KMS-11 (cell line): Measurements from ENCODE around the gene HORMAD2.

Experiments used
- H2AFZ ChIP-seq: fragments of 200-600 bp; sonication (generic); 2 replicates; pipeline ENCODE4 v1.6.1; 2016; ENCODE audit warnings: antibody characterized with exemption, mixed run types, low read depth
- H3K27ac ChIP-seq: fragments of 200-600 bp; sonication (generic); 2 replicates; pipeline ENCODE4 v1.6.1; 2016; ENCODE audit warnings: mild to moderate bottlenecking, mixed run types
- H3K27me3 ChIP-seq: fragments of 200-600 bp; sonication (generic); 2 replicates; pipeline ENCODE4 v1.6.1; 2017; ENCODE audit warnings: mild to moderate bottlenecking, low read depth, mixed run types, moderate library complexity; ENCODE audit not compliant: insufficient read depth
- H3K36me3 ChIP-seq: fragments of 200-600 bp; sonication (generic); 2 replicates; pipeline ENCODE4 v1.6.1; 2017; ENCODE audit warnings: mild to moderate bottlenecking, mixed run types; ENCODE audit not compliant: insufficient read depth
- H3K4me1 ChIP-seq: fragments of 200-600 bp; sonication (generic); 2 replicates; pipeline ENCODE4 v1.6.1; 2016; ENCODE audit warnings: mild to moderate bottlenecking, low read depth, mixed run types; ENCODE audit not compliant: poor library complexity, severe bottlenecking
- H3K4me2 ChIP-seq: fragments of 200-600 bp; sonication (generic); 2 replicates; pipeline ENCODE4 v1.7.0; 2016; ENCODE audit warnings: mild to moderate bottlenecking, mixed run types
- H3K4me3 ChIP-seq: fragments of 200-600 bp; sonication (generic); IDR thresholded peaks from 2 replicates; pipeline ENCODE4 v1.6.1; 2017; ENCODE audit warnings: low read depth, low read length, mixed read lengths; ENCODE audit not compliant: insufficient read depth
- H3K79me2 ChIP-seq: fragments of 200-600 bp; sonication (generic); 2 replicates; pipeline ENCODE4 v1.6.1; 2016; ENCODE audit warnings: low read depth, mixed run types; ENCODE audit not compliant: insufficient read depth
- H3K9ac ChIP-seq: fragments of 200-600 bp; sonication (generic); 2 replicates; pipeline ENCODE4 v1.6.1; 2016; ENCODE audit warnings: mild to moderate bottlenecking, mixed run types
- H4K20me1 ChIP-seq: fragments of 200-600 bp; sonication (generic); 2 replicates; pipeline ENCODE4 v1.6.1; 2016; ENCODE audit warnings: mild to moderate bottlenecking, mixed run types; ENCODE audit not compliant: insufficient read depth
- TF ChIP-seq, protein P1 (sequence below): fragments of 200-600 bp; sonication (generic); conservative IDR thresholded peaks from 2 replicates; pipeline ENCODE4 v1.6.1; 2017; ENCODE audit warnings: low read depth, mild to moderate bottlenecking, antibody characterized with exemption, low read length, moderate library complexity, mixed read lengths

Gene HORMAD2

DNA sequence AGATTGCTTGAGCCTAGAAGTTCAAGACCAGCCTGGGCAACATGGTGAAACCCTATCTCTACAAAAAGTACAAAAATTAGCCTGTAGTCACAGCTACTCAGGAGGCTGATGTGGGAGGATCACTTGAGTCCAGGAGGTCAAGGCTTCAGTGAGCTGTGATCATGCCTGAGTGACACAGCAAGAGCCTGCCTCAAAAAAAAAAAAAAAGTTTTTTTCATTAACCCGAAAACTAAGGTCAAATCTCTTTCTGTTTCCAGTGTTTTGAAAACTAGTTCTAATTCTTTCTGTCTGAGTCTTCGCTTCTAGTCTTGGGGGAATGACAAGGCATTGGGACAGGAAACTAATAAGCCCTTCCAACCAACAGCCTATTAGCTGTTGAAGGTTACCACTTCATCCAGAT lies 108.6 kb downstream of the HORMAD2 start:
- H3K4me1 ChIP-seq = peaks cover 22% of the 10 kb centered on the region
- TF ChIP-seq, protein P1, sequence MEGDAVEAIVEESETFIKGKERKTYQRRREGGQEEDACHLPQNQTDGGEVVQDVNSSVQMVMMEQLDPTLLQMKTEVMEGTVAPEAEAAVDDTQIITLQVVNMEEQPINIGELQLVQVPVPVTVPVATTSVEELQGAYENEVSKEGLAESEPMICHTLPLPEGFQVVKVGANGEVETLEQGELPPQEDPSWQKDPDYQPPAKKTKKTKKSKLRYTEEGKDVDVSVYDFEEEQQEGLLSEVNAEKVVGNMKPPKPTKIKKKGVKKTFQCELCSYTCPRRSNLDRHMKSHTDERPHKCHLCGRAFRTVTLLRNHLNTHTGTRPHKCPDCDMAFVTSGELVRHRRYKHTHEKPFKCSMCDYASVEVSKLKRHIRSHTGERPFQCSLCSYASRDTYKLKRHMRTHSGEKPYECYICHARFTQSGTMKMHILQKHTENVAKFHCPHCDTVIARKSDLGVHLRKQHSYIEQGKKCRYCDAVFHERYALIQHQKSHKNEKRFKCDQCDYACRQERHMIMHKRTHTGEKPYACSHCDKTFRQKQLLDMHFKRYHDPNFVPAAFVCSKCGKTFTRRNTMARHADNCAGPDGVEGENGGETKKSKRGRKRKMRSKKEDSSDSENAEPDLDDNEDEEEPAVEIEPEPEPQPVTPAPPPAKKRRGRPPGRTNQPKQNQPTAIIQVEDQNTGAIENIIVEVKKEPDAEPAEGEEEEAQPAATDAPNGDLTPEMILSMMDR = no peak

DNA sequence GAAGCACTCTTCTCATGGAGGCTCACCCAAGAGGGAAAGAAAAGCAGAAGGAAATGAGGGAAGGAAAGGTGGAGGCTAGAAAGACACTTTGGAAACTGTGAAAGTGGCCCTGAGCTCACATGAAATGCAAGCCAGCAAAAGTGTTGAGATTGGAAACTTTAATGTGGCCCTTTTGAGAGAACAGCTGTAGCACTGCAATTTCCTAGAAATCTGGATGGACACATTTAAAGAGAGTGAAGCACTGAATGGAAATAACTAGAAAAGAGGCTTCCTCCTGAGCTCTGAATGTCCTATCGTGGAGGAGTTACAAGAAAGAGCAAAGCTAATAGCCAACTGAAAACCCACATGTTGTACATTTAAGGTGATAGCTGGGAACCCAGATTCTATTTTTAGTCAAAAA lies 110.3 kb downstream of the HORMAD2 start:
- peak overlapping the region; percentile 16; the same call in 1 of the 2 replicates for H3K27ac ChIP-seq
- no peak overlapping the region for H3K9ac ChIP-seq
- H3K36me3 ChIP-seq = no peaks in the 10 kb centered on the region
- H3K27me3 ChIP-seq = no peaks in the 10 kb centered on the region
- H4K20me1 ChIP-seq = no peaks in the 10 kb centered on the region
- H3K4me1 ChIP-seq = peaks cover 19% of the 10 kb centered on the region
- no peak overlapping the region; the same call in 1 of the 2 replicates for H2AFZ ChIP-seq
- TF ChIP-seq, protein P1 = no peak
- no peaks in the 10 kb centered on the region for H3K79me2 ChIP-seq
- peak overlapping the region; percentile 43; the same call in 1 of the 2 replicates for H3K4me2 ChIP-seq
- no peak overlapping the region for H3K4me3 ChIP-seq

More for the DNA sequence above, 108.6 kb downstream of the HORMAD2 start:
- Histone ChIP-seq H3K9ac (no peak overlapping the region), H3K27me3 (no peaks in the 10 kb centered on the region), H3K4me3 (no peak overlapping the region), H4K20me1 (no peaks in the 10 kb centered on the region), H3K79me2 (no peaks in the 10 kb centered on the region), H2AFZ (no peak overlapping the region), H3K4me2 (no peak overlapping the region), H3K27ac (no peak overlapping the region), H3K36me3 (no peaks in the 10 kb centered on the region)

DNA sequence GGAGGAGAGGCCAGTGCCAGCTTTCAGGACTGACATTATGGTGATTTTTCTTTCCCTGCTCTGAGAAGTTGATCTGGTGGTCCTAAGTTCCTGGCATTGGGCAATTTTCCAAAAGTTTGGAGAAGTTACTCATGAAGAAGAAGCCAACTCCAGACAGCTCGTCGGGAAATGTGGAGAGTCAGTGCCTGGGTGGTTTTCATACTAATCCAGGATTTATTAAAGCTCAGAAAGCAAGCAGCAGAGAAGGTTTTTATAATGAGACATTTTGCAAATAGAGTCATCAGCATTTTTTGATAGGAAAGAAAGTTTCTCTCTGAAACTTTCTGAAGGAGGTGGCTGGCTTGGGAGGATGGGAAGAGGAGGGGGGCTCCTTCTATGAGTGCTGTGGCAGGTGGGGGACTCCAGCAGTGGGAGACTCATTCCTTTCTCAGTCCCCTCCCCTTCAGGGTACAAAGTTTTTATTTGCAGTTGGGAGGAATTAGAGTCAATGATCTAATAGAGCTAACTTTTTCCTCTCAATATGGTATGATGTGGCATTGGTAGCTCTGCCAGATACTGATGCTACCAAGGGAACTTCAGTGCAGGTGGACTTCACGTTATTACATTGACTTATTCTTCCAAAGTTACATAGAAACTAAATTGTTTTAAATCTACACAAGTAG lies 110.9 kb downstream of the HORMAD2 start:
- H3K9ac ChIP-seq = no peak overlapping the region
- H3K4me2 ChIP-seq = peak overlapping the region; percentile 43; the same call in 1 of the 2 replicates
- no peaks in the 10 kb centered on the region for H4K20me1 ChIP-seq
- no peak overlapping the region for H3K27ac ChIP-seq
- TF ChIP-seq, protein P1 = no peak
- no peaks in the 10 kb centered on the region for H3K79me2 ChIP-seq
- H3K36me3 ChIP-seq = no peaks in the 10 kb centered on the region
- H3K4me1 ChIP-seq = peaks cover 19% of the 10 kb centered on the region
- H2AFZ ChIP-seq = no peak overlapping the region
- H3K4me3 ChIP-seq = no peak overlapping the region
- H3K27me3 ChIP-seq = no peaks in the 10 kb centered on the region

DNA sequence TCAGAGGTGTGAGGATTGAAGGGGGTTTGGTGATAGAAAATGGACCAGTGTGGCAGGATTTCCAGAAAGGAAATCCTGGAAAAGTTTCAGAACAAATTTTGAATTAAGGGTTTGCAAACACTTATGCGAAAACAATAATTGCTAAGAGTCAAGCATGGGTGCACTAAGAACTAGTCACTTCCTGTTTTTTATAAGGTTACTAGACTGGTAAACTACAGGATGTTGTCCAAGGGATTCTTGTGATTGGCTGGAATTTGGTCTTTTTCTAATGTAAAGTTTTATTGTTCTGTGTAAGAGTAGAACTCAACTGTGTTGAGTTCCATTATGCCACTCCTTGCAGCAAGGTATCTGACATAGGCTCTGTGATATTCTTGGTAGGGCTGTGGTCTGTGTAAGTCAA lies 112.2 kb downstream of the HORMAD2 start:
- Histone ChIP-seq H3K36me3 (no peaks in the 10 kb centered on the region), H3K79me2 (no peaks in the 10 kb centered on the region), H3K4me1 (peaks cover 19% of the 10 kb centered on the region), H3K4me3 (no peak overlapping the region), H3K9ac (no peak overlapping the region), H3K27me3 (no peaks in the 10 kb centered on the region), H3K4me2 (no peak overlapping the region), H4K20me1 (no peaks in the 10 kb centered on the region), H2AFZ (no peak overlapping the region), H3K27ac (no peak overlapping the region)
- TF ChIP-seq, protein P1 = no peak
